ENCODE data around the gene IGSF5.

IGSF5 gene

GRCh38 chr21:39845571-39846130 is 100.7 kb downstream of the IGSF5 start:
- TF ChIP-seq MYC (IDR thresholded peaks at IDR 0.05; ENCODE audit: low read depth, low read length) (no peak), CTCF (IDR thresholded peaks at IDR 0.05; ENCODE audit: low read depth, low read length) (no peak), POLR2A (IDR thresholded peaks at IDR 0.05; ENCODE audit: extremely low read depth, insufficient read length) (no peak), MAX (IDR thresholded peaks at IDR 0.05; ENCODE audit: low read depth, low read length) (no peak)
- DNase-seq (ENCODE audit: low read depth): no peak
- H3K4me3 ChIP-seq (ENCODE audit: low read depth, low read length): no peak overlapping the region

DNA sequence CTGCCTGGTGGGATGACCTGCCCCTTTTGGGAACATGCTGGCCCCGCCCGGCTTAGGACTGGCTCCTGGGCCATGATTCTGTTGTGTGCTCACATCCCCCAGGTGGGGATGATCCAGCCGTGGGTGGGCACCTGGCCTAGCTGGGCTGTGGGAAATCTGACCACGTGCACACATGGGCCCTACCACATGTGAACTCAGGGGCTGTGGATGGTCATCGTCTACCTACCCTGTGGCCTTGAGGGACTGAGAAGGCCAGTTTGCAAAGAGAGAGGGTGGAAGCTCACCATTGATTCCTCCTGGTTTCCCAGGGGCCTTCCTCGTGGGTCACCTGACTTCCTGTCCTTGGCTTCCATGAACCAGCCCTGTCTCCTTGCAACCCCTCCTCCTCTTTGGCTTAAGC is 102.9 kb downstream of the IGSF5 start:
- TF ChIP-seq CTCF (IDR thresholded peaks at IDR 0.05; ENCODE audit: low read depth, low read length): no peak
- TF ChIP-seq MAX (IDR thresholded peaks at IDR 0.05; ENCODE audit: low read depth, low read length): no peak
- no peak for TF ChIP-seq MYC (IDR thresholded peaks at IDR 0.05; ENCODE audit: low read depth, low read length)
- no peak for TF ChIP-seq POLR2A (IDR thresholded peaks at IDR 0.05; ENCODE audit: extremely low read depth, insufficient read length)
- H3K4me3 ChIP-seq (ENCODE audit: low read depth, low read length): no peak overlapping the region
- no peak for DNase-seq (ENCODE audit: low read depth)

DNA sequence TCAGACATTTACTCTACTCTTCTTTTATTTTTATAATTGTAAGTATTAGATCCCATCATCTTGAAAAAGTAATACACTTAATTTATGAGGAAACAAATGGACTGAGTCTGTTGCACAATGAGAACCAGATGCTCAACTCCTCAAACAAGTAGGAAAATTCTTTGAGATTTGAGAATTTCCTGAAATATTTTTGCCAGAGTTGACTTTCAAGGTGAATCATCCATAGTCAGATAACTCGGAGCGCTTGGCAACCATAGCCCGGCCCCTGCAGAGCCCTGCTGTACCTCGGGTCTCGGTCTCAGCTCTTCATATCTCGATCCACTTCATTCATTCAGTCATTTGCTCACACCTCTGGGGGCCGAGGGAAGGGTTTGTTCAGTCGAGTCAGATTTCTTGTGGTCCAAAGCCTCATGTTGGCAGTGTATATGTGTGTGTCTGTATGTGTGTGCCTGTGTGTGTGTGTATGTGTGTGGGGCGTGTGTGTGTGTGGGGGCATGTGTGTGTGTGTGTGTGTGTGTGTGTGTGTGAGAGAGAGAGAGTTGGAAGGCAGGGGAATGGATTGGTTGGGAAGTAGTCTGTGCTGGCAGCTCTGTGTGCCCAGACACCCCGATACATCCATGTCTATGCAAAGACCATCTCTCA is 104.2 kb downstream of the IGSF5 start:
- no peak overlapping the region for H3K4me3 ChIP-seq (ENCODE audit: low read depth, low read length)
- no peak for DNase-seq (ENCODE audit: low read depth)
- TF ChIP-seq POLR2A (IDR thresholded peaks at IDR 0.05; ENCODE audit: extremely low read depth, insufficient read length): no peak
- TF ChIP-seq MYC (IDR thresholded peaks at IDR 0.05; ENCODE audit: low read depth, low read length): no peak

DNA sequence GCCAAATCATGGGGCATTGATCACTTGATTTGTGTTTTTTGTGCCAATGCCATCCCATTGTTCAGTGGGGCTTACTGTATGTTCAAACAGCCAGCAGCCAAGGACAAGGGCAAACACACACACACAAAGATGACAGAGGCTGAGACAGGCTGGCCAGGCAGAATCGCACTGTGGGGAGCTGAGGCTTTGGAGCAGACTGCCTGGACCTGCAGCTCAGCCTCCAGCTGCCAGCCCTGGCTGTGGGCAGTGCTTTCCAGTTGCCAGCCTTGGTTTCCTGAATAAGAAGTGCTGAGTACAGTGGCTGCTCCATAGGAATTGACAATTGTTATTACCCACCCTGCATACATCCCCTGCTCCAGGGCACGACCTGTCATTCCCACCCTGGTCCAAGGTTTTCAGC is 105.3 kb downstream of the IGSF5 start:
- TF ChIP-seq MYC (IDR thresholded peaks at IDR 0.05; ENCODE audit: low read depth, low read length) (no peak), CTCF (IDR thresholded peaks at IDR 0.05; ENCODE audit: low read depth, low read length) (no peak), POLR2A (IDR thresholded peaks at IDR 0.05; ENCODE audit: extremely low read depth, insufficient read length) (no peak), MAX (IDR thresholded peaks at IDR 0.05; ENCODE audit: low read depth, low read length) (no peak)
- no peak overlapping the region for H3K4me3 ChIP-seq (ENCODE audit: low read depth, low read length)
- no peak for DNase-seq (ENCODE audit: low read depth)

DNA sequence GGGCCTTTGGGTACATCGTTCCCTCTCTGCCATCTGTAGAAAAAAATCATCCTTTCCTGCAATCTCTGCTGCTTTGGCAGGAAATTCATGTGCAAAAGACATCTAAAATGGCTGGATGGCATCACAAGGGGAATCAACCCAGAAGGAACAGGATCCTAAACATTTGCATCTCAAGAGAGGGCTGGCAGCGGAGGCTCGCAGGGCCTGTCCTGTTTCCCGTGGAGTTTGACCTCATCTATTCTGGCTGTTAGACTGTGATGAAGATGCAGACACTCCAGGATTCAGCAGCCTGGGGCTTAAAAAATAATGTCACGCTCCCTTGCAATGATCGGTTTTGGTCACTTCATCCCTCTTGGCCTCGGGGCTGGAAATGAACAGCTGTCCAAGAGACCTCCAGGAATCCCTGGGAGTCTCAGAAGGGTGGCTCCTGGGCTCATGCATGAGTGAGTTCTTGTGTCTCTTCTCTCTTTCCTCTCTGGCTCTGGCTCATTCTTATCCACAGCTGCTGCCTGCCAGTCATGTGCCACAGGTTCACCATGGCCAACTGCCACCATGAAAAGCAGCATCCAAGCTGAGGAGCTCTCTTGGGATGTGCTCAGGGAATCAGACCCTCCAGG is 106.1 kb downstream of the IGSF5 start:
- H3K4me3 ChIP-seq (ENCODE audit: low read depth, low read length): no peak overlapping the region
- no peak for TF ChIP-seq CTCF (IDR thresholded peaks at IDR 0.05; ENCODE audit: low read depth, low read length)
- no peak for TF ChIP-seq MAX (IDR thresholded peaks at IDR 0.05; ENCODE audit: low read depth, low read length)
- no peak for TF ChIP-seq MYC (IDR thresholded peaks at IDR 0.05; ENCODE audit: low read depth, low read length)
- TF ChIP-seq POLR2A (IDR thresholded peaks at IDR 0.05; ENCODE audit: extremely low read depth, insufficient read length): no peak
- DNase-seq (ENCODE audit: low read depth): no peak
